Epithelial cell of proximal tubule (primary cell): ENCODE measurements around the gene METRN. TPM values are rescaled to one million over a fixed set of nuclear protein-coding genes. Genes with fewer than 3 reads are reported as not detected.
A peak's percentile ranks its signal among the peaks of the same experiment; 100 is the strongest.

ENCODE experiments used
- DNase-seq: peaks from one replicate; pipeline ENCODE4 v3.0.0-alpha.2; 2011; ENCODE audit warnings: low read depth
- H3K4me3 ChIP-seq: 2 replicates; pipeline ENCODE4 v1.5.1; 2011; ENCODE audit warnings: low read depth, mild to moderate bottlenecking, low read length
- total RNA-seq: library from RNA; depleted of rRNA; stranded (reverse); fragments of >200 nt; gene quantifications from 2 replicates; pipeline ENCODE4 v1.2.3, GENCODE V29; 2015
- TF ChIP-seq, protein P1 (sequence below): conservative IDR thresholded peaks from 2 replicates; pipeline ENCODE4 v1.5.1; 2012; ENCODE audit warnings: low read depth, mild to moderate bottlenecking, low read length

METRN gene
- total RNA-seq, 1 donor from 2014 or later: 183 TPM

DNA sequence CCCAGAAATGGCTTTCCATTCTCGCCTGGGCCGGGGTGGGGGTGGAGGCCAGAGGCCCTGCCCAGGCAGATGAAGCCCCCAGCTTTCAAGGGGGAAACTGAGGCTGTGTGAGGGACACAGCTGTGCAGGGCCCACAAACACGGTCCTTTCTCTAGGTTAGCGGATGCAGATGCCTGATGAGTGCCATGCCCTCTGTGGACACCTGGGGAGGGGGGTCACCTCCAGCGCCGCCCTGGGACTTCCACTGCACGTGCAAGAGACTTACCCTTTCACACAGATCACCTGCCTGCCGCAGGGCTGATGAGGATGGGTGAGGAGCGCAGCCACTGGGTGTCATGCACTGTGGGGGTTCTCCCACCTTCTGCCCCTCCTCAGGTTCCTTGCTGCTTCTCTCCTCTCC is 3.5 kb downstream of the METRN start:
- no peak for DNase-seq
- H3K4me3 ChIP-seq: no peak overlapping the region
- TF ChIP-seq, protein P1, sequence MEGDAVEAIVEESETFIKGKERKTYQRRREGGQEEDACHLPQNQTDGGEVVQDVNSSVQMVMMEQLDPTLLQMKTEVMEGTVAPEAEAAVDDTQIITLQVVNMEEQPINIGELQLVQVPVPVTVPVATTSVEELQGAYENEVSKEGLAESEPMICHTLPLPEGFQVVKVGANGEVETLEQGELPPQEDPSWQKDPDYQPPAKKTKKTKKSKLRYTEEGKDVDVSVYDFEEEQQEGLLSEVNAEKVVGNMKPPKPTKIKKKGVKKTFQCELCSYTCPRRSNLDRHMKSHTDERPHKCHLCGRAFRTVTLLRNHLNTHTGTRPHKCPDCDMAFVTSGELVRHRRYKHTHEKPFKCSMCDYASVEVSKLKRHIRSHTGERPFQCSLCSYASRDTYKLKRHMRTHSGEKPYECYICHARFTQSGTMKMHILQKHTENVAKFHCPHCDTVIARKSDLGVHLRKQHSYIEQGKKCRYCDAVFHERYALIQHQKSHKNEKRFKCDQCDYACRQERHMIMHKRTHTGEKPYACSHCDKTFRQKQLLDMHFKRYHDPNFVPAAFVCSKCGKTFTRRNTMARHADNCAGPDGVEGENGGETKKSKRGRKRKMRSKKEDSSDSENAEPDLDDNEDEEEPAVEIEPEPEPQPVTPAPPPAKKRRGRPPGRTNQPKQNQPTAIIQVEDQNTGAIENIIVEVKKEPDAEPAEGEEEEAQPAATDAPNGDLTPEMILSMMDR: no peak

DNA sequence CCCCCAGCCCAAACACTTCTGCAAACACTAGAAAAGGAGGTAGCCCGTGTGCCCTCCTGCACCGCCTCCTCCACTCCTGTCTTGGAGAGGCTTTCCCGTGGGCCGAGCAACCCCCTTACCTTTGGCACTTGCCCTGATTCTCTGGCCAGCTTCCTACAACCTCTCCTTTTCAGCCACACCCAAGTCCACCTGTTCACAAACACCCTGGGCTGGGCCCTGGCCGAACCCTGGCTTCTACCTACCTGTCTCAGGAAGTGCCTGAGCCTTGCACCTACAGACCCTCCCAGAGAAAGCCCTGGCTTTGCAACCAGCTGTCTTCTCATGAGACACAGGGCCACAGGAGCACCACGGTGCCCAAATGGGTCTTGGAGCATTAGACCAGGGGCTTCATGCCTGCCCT is 4.0 kb downstream of the METRN start:
- no peak for DNase-seq
- no peak overlapping the region for H3K4me3 ChIP-seq
- TF ChIP-seq, protein P1: no peak

DNA sequence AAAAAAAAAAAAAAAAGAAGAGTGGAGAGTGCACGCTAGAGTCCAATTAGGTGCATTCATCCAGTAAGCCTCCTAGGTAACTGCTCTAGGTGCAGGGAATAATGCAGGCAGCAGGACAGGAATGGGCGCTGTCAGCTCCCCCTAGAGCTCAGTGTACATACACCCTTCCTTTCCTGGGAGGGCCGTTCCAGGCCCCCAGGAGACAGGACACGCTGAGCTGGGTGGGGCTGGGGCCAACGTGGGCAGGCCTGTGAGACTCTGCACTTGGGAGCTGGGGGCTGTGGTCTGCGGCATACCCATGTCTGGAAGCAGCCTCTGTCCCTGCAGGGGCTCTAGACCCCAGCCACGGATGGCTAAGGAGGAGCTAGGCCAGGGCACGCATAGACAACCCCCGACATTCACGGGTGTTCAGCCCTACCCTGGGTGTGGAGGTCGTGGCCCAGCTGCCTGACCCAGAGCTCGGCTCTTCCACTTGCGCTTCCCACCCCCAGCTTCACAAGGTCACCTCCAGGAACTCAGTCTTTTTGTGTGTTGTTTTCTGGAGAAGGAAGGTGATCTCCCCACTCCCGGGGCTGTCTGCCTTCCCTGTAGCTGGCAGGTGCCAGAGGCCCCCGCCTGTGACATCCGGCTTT is 5.0 kb downstream of the METRN start:
- TF ChIP-seq, protein P1: peak; percentile 40
- DNase-seq: no peak
- peak overlapping the region; percentile 88 for H3K4me3 ChIP-seq

DNA sequence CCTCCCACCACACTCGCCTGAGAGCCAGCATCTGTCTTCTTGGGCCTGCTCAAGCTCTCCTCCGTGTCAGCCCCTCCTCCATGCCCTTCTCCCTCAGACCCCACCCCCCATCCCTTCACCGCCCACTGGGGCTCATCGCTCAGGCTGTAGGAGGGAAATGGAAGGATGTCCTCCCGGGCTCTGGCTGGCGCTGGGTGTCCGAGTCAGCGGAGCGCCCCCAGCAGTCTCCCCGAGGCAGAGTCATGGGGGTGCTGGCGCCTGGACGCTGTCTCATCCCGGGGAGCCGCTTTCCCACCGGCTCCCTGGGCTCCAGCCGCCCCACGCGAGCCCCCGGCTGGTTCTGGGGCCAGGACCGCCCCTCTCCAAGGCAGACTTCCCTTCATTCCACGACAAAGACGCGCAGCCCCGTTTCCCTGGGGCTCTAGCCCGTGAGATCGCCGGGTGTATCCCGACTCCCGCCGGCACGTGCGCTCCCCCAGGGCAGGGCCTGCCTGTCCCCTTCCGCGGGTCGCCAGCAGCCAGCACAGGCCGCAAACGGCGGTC is 5.6 kb downstream of the METRN start:
- DNase-seq: no peak
- peak overlapping the region; percentile 88 for H3K4me3 ChIP-seq
- TF ChIP-seq, protein P1: peak; percentile 22

DNA sequence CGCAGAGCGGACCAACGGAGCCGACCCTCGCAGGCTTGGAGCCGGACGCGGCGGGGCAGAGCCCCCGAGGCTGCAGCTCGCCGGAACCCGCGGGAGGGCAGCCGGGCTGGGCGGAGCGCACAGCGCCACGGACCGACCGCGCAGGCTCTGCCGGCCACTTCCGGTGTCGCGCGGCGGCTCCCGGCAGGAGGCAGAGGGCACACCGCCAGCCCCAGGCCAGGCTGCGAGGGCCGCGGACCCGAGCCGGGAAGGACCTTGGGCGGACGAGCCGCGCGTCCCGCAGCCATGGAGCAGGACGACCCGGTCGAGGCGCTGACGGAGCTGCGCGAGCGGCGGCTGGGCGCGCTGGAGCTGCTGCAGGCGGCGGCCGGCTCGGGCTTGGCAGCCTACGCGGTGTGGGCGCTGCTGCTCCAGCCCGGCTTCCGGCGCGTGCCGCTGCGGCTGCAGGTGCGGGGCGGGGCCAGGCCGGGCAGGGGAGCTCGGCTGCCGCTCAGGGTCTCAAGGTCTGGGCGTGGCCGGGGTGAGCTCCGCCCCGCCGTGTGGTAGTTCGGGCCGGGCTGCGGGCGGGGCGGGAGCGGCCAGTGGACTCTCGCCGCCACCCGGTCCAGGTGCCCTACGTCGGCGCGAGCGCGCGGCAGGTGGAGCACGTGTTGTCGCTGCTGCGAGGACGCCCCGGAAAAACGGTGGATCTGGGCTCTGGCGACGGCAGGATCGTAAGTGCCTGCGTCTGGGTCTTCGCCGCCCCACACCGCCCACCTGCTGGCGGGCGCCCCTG is 6.3 kb downstream of the METRN start, which contains the start of gene ANTKMT:
TSS of gene ANTKMT (plus strand) at position 157 of the 775 bp plus-strand sequence. CDS start at position 286, 129 bp downstream.
- peak within 1 kb of the TSS; percentile 88 for H3K4me3 ChIP-seq
- TF ChIP-seq, protein P1: no peak
- no peak for DNase-seq

DNA sequence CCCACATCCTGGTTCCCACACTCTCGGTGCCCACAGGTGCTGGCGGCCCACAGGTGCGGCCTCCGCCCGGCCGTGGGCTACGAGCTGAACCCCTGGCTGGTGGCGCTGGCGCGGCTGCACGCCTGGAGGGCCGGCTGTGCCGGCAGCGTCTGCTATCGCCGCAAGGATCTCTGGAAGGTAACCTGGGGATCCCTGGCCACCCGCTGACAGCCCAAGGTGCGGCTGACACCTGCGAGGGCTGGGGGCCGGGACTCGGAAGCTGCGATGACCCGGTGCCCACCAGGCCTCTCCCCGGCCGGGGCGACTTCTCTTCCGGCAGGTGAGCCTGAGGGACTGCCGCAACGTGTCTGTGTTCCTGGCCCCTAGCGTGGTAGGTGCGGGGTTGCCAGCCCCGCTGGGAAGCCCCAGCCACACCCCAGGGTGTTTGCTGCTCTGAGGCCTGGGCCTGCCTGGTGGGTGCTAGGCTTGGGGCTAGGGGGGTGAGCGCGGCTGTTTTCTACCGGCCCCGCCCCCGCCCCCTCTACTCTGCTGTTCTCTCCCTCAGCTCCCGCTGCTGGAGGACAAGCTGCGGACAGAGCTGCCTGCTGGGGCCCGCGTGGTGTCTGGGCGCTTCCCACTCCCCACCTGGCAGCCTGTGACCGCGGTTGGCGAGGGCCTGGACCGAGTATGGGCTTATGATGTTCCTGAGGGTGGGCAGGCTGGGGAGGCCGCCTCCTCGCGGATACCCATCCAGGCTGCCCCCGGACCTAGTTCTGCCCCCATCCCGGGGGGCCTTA is 7.0 kb downstream of the METRN start:
- H3K4me3 ChIP-seq: peak overlapping the region; percentile 88
- TF ChIP-seq, protein P1: no peak
- no peak for DNase-seq
